Subcutaneous abdominal adipose tissue (tissue), 5 donors: ENCODE measurements around the gene AHDC1.
A peak's percentile ranks its signal among the peaks of the same experiment; 100 is the strongest.
"Not testable (repeated sequence)": the region's sequence is repeated elsewhere in the genome, so short reads cannot be mapped to it uniquely, and the experiment has no call there.

Experiments used
- H3K27ac ChIP-seq: one replicate; pipeline ENCODE4 v1.7.0; 2013; ENCODE audit warnings: low read depth, mild to moderate bottlenecking, inconsistent platforms, low read length, moderate library complexity
- H3K27me3 ChIP-seq, 5 donors: one replicate each; pipeline ENCODE4 v1.7.0; 2013; ENCODE audit warnings: low read length in 5 of 5, inconsistent platforms in 1 of 5; ENCODE audit not compliant: control insufficient read depth in 5 of 5, insufficient read depth in 4 of 5
- H3K36me3 ChIP-seq, 5 donors: one replicate each; pipeline ENCODE4 v1.7.0; 2013; ENCODE audit warnings: low read length in 5 of 5; ENCODE audit not compliant: control insufficient read depth in 5 of 5, insufficient read depth in 5 of 5
- H3K4me1 ChIP-seq, 5 donors: one replicate each; pipeline ENCODE4 v1.7.0; 2013; ENCODE audit warnings: low read length in 5 of 5, mild to moderate bottlenecking in 3 of 5, moderate library complexity in 1 of 5; ENCODE audit not compliant: control insufficient read depth in 5 of 5, insufficient read depth in 5 of 5
- H3K4me3 ChIP-seq, 5 donors: one replicate each; pipeline ENCODE4 v1.7.0; 2013; ENCODE audit warnings: low read length in 5 of 5, low read depth in 1 of 5
- H3K9ac ChIP-seq, 5 donors: one replicate each; pipeline ENCODE4 v1.7.0; 2013; ENCODE audit warnings: low read length in 5 of 5, mild to moderate bottlenecking in 4 of 5, moderate library complexity in 3 of 5
- H3K9me3 ChIP-seq, 5 donors: one replicate each; pipeline ENCODE4 v1.7.0; 2013; ENCODE audit warnings: low read length in 5 of 5; ENCODE audit not compliant: control insufficient read depth in 5 of 5
- donor health status: healthy.
- donor health status: healthy.
- donor health status: healthy.
- donor health status: healthy.
- donor health status: healthy.

The AHDC1 gene

GRCh38 chr1:27559466-27560030 lies 44.4 kb downstream of the AHDC1 start:
- Histone ChIP-seq H3K4me1 (peaks cover 20 to 84% (median 81%) of the 10 kb centered on the region in 5 donors), H3K9ac (no peak overlapping the region), H3K9me3 (no peaks in the 10 kb centered on the region), H3K27ac (no peak overlapping the region), H3K36me3 (peaks cover 0 to 17% (median 7%) of the 10 kb centered on the region in 5 donors), H3K4me3 (no peak overlapping the region), H3K27me3 (no peaks in the 10 kb centered on the region)

GRCh38 chr1:27557596-27558340 lies 46.2 kb downstream of the AHDC1 start:
- Histone ChIP-seq H3K27me3 (no peaks in the 10 kb centered on the region), H3K9me3 (no peaks in the 10 kb centered on the region), H3K9ac (no peak overlapping the region), H3K4me3 (no peak overlapping the region), H3K4me1 (peaks cover 12 to 72% (median 69%) of the 10 kb centered on the region in 5 donors), H3K36me3 (peaks cover 0 to 17% (median 12%) of the 10 kb centered on the region in 5 donors), H3K27ac (peak overlapping the region; percentile 62)

- Histone ChIP-seq H3K27me3 (no peaks in the 10 kb centered on the region), H3K4me1 (peaks cover 9 to 64% (median 62%) of the 10 kb centered on the region in 5 donors), H3K9me3 (no peaks in the 10 kb centered on the region), H3K27ac (peak overlapping the region; percentile 62), H3K36me3 (peaks cover 0 to 22% (median 17%) of the 10 kb centered on the region in 5 donors), H3K9ac (peak overlapping the region in 1 of 5 donors; percentile 35), H3K4me3 (peak overlapping the region in 2 of 5 donors; percentile 25 to 41)
Measured at GRCh38 chr1:27556781-27557595, 47.0 kb downstream of the AHDC1 start.

- peak overlapping the region in 2 of 5 donors; percentile 35 to 49 for H3K9ac ChIP-seq
- no peaks in the 10 kb centered on the region for H3K9me3 ChIP-seq
- H3K27ac ChIP-seq, result peak overlapping the region; percentile 62
- peak overlapping the region in 1 of 5 donors; percentile 10 for H3K4me3 ChIP-seq
- H3K36me3 ChIP-seq, result peaks cover 0 to 25% (median 19%) of the 10 kb centered on the region in 5 donors
- no peaks in the 10 kb centered on the region for H3K27me3 ChIP-seq
- H3K4me1 ChIP-seq, result peaks cover 9 to 58% (median 56%) of the 10 kb centered on the region in 5 donors
Measured at GRCh38 chr1:27556435-27556780, 47.5 kb downstream of the AHDC1 start.

GRCh38 chr1:27555700-27556424 lies 48.1 kb downstream of the AHDC1 start:
- Histone ChIP-seq H3K27me3 (no peaks in the 10 kb centered on the region), H3K4me1 (peaks cover 9 to 53% (median 50%) of the 10 kb centered on the region in 5 donors), H3K9ac (peak overlapping the region in 2 of 5 donors; percentile 48 to 49), H3K4me3 (peak overlapping the region in 1 of 5 donors; percentile 10), H3K36me3 (peaks cover 0 to 31% (median 25%) of the 10 kb centered on the region in 5 donors), H3K9me3 (no peaks in the 10 kb centered on the region), H3K27ac (peak overlapping the region; percentile 62)

- H3K4me3 ChIP-seq, result no peak overlapping the region
- H3K36me3 ChIP-seq, result peaks cover 0 to 39% (median 30%) of the 10 kb centered on the region in 5 donors
- H3K9me3 ChIP-seq, result no peaks in the 10 kb centered on the region
- H3K27me3 ChIP-seq, result no peaks in the 10 kb centered on the region
- H3K9ac ChIP-seq, result peak overlapping the region in 2 of 5 donors; percentile 1 to 42
- H3K4me1 ChIP-seq, result peaks cover 9 to 44% (median 42%) of the 10 kb centered on the region in 5 donors
- peak overlapping the region; percentile 62 for H3K27ac ChIP-seq
Measured at GRCh38 chr1:27554759-27555699, 48.9 kb downstream of the AHDC1 start.

GRCh38 chr1:27554293-27554692 lies 49.7 kb downstream of the AHDC1 start:
- Histone ChIP-seq H3K27ac (peak overlapping the region; percentile 62), H3K36me3 (peaks cover 0 to 46% (median 35%) of the 10 kb centered on the region in 5 donors), H3K9ac (peak overlapping the region in 2 of 5 donors; percentile 1 to 42), H3K4me3 (no peak overlapping the region), H3K9me3 (no peaks in the 10 kb centered on the region), H3K27me3 (no peaks in the 10 kb centered on the region), H3K4me1 (peaks cover 9 to 42% (median 40%) of the 10 kb centered on the region in 5 donors)

- not testable (repeated sequence) for H3K27ac ChIP-seq, H3K27me3 ChIP-seq, H3K9ac ChIP-seq, H3K9me3 ChIP-seq, H3K4me3 ChIP-seq
- peaks cover 9 to 42% (median 40%) of the 10 kb centered on the region in 5 donors for H3K4me1 ChIP-seq
- H3K36me3 ChIP-seq, result peaks cover 0 to 51% (median 39%) of the 10 kb centered on the region in 5 donors
Measured at GRCh38 chr1:27553823-27554222, 50.1 kb downstream of the AHDC1 start.
